Caco-2 (cell line): Measurements from ENCODE around the gene FMO1. TPM values are rescaled to one million over a fixed set of nuclear protein-coding genes. Genes with fewer than 3 reads are reported as not detected.
"Not testable (repeated sequence)": the region's sequence is repeated elsewhere in the genome, so short reads cannot be mapped to it uniquely, and the experiment has no call there.

ENCODE experiments used
- BruUV-seq: library from RNA; stranded (reverse); fragments of 400-500 nt; replicated peaks from 2 replicates; lab custom pipeline; 2021; lab: Mats Ljungman, UMichigan
- CTCF ChIA-PET: fragments of 300-600 bp; sonication (Branson Sonifier 250); formaldehyde crosslinking; loops from one replicate; lab custom pipeline; 2022; ENCODE audit warnings: antibody characterized with exemption; lab: Charles Lee
- POLR2A ChIA-PET: fragments of 300-600 bp; sonication (Branson Sonifier 250); formaldehyde crosslinking; loops from one replicate; lab custom pipeline; 2022; ENCODE audit warnings: antibody characterized with exemption; lab: Charles Lee
- DNase-seq, 2 experiments: peaks; one replicate each; pipeline versions ENCODE4 v3.0.0 to v3.0.0-alpha.2; 2020 to 2022
- H3K27me3 ChIP-seq: replicated peaks from 2 replicates; pipeline ENCODE4 v1.6.0; 2011; ENCODE audit warnings: low read length; ENCODE audit not compliant: control insufficient read depth, insufficient read depth
- H3K36me3 ChIP-seq: 2 replicates; pipeline ENCODE4 v1.5.1; 2011; ENCODE audit warnings: low read length; ENCODE audit not compliant: control insufficient read depth, insufficient read depth
- H3K4me1 ChIP-seq: fragments of 250-450 bp; sonication (Bioruptor Pico); 2 replicates; pipeline ENCODE4 v1.5.1; 2020; ENCODE audit warnings: mild to moderate bottlenecking
- H3K4me3 ChIP-seq: 2 replicates; pipeline ENCODE4 v1.5.1; 2011; ENCODE audit warnings: low read depth, mild to moderate bottlenecking, control low read depth, low read length
- H3K9me3 ChIP-seq: fragments of 250-450 bp; sonication (Bioruptor Pico); 2 replicates; pipeline ENCODE4 v1.5.1; 2020; ENCODE audit warnings: mild to moderate bottlenecking, moderate library complexity
- H3K27ac Mint-ChIP-seq: one replicate; pipeline ENCODE4 v1.8.0; 2022; ENCODE audit warnings: mixed read lengths; ENCODE audit not compliant: unreplicated experiment
- H3K27me3 Mint-ChIP-seq: one replicate; pipeline ENCODE4 v1.8.0; 2022; ENCODE audit warnings: mixed read lengths; ENCODE audit not compliant: insufficient read depth, unreplicated experiment
- H3K36me3 Mint-ChIP-seq: one replicate; pipeline ENCODE4 v1.8.0; 2022; ENCODE audit warnings: mild to moderate bottlenecking, mixed read lengths; ENCODE audit not compliant: insufficient read depth, unreplicated experiment
- H3K4me1 Mint-ChIP-seq: one replicate; pipeline ENCODE4 v1.8.0; 2022; ENCODE audit warnings: low read depth, mixed read lengths; ENCODE audit not compliant: unreplicated experiment
- H3K4me3 Mint-ChIP-seq: one replicate; pipeline ENCODE4 v1.8.0; 2022; ENCODE audit warnings: mild to moderate bottlenecking, moderate library complexity, mixed read lengths; ENCODE audit not compliant: unreplicated experiment
- H3K9me3 Mint-ChIP-seq: one replicate; pipeline ENCODE4 v1.8.0; 2022; ENCODE audit warnings: mixed read lengths; ENCODE audit not compliant: unreplicated experiment
- CTCF ChIP-seq, 2 experiments: fragments of 200-600 bp in 1 of 2; IDR thresholded peaks; 1 replicate in 1 of 2; 2 replicates in 1 of 2; pipeline versions ENCODE4 v1.5.1 to v1.8.0; 2011 to 2022; ENCODE audit warnings: antibody characterized with exemption in 1 of 2, control low read depth in 1 of 2, inconsistent platforms in 1 of 2, low read depth in 1 of 2, low read length in 1 of 2, mild to moderate bottlenecking in 1 of 2, moderate library complexity in 1 of 2; ENCODE audit not compliant: insufficient read depth in 1 of 2, severe bottlenecking in 1 of 2, unreplicated experiment in 1 of 2
- intact Hi-C: fragments of 100-400 bp; cut with micrococcal nuclease; formaldehyde crosslinking; loops from one replicate; pipeline ENCODE4 v1.10.0; 2022; ENCODE audit not compliant: unreplicated experiment
- total RNA-seq: library from RNA; stranded (reverse); gene quantifications from 2 replicates; pipeline ENCODE4 v1.2.3, GENCODE V29; 2022

Gene FMO1
- total RNA-seq, 1 experiment from 2014 or later: not detected

- no TSS peak for BruUV-seq
- no peaks in the 10 kb centered on the region for H3K4me1 Mint-ChIP-seq
- no peak overlapping the region for H3K4me3 ChIP-seq
- CTCF ChIA-PET: no interaction called here
- H3K4me1 ChIP-seq: no peaks in the 10 kb centered on the region
- no peaks in the 10 kb centered on the region for H3K27me3 ChIP-seq
- no peak for TF ChIP-seq CTCF (IDR thresholded peaks at IDR 0.05; ENCODE audit: insufficient read depth in 1 of 2, low read depth in 1 of 2, low read length in 1 of 2, severe bottlenecking in 1 of 2, unreplicated experiment in 1 of 2)
- no peaks in the 10 kb centered on the region for H3K27me3 Mint-ChIP-seq
- intact Hi-C loops: no loop called here
- no peaks in the 10 kb centered on the region for H3K9me3 ChIP-seq
- H3K36me3 Mint-ChIP-seq: no peaks in the 10 kb centered on the region
- H3K27ac Mint-ChIP-seq: no peak overlapping the region
- no peak for DNase-seq
- POLR2A ChIA-PET: no interaction called here
- no peaks in the 10 kb centered on the region for H3K9me3 Mint-ChIP-seq
- H3K4me3 Mint-ChIP-seq: no peak overlapping the region
- no peaks in the 10 kb centered on the region for H3K36me3 ChIP-seq
These were observed 42.3 kb downstream of the FMO1 start for GRCh38 chr1:171290621-171291020.

- Mint-ChIP-seq H3K4me3 (no peak overlapping the region), H3K4me1 (no peaks in the 10 kb centered on the region)
- no peaks in the 10 kb centered on the region for H3K27me3 ChIP-seq
These were observed 44.5 kb downstream of the FMO1 start for GRCh38 chr1:171292799-171293198.

GRCh38 chr1:171295383-171295782, 47.1 kb downstream of the FMO1 start:
- H3K9me3 Mint-ChIP-seq, intact Hi-C loops, BruUV-seq, H3K9me3 ChIP-seq, H3K4me1 ChIP-seq, H3K36me3 Mint-ChIP-seq, H3K27ac Mint-ChIP-seq, DNase-seq, H3K4me3 ChIP-seq, H3K4me1 Mint-ChIP-seq, POLR2A ChIA-PET, H3K4me3 Mint-ChIP-seq, H3K27me3 ChIP-seq, CTCF ChIA-PET, H3K36me3 ChIP-seq, H3K27me3 Mint-ChIP-seq: not testable (repeated sequence)

More at GRCh38 chr1:171292799-171293198, 44.5 kb downstream of the FMO1 start:
- H3K27me3 Mint-ChIP-seq: no peaks in the 10 kb centered on the region
- H3K36me3 Mint-ChIP-seq: no peaks in the 10 kb centered on the region
- Histone ChIP-seq H3K36me3 (no peaks in the 10 kb centered on the region), H3K4me1 (no peaks in the 10 kb centered on the region), H3K9me3 (no peaks in the 10 kb centered on the region), H3K4me3 (no peak overlapping the region)
- no TSS peak for BruUV-seq
- no peak overlapping the region for H3K27ac Mint-ChIP-seq
- POLR2A ChIA-PET: no interaction called here
- no peaks in the 10 kb centered on the region for H3K9me3 Mint-ChIP-seq
- CTCF ChIA-PET: no interaction called here
- intact Hi-C loops: no loop called here
- DNase-seq: no peak
- no peak for TF ChIP-seq CTCF (IDR thresholded peaks at IDR 0.05; ENCODE audit: insufficient read depth in 1 of 2, low read depth in 1 of 2, low read length in 1 of 2, severe bottlenecking in 1 of 2, unreplicated experiment in 1 of 2)

GRCh38 chr1:171295821-171296220, 47.5 kb downstream of the FMO1 start:
- no peaks in the 10 kb centered on the region for H3K4me1 ChIP-seq
- CTCF ChIA-PET: no interaction called here
- TF ChIP-seq CTCF (IDR thresholded peaks at IDR 0.05; ENCODE audit: insufficient read depth in 1 of 2, low read depth in 1 of 2, low read length in 1 of 2, severe bottlenecking in 1 of 2, unreplicated experiment in 1 of 2): no peak
- no peaks in the 10 kb centered on the region for H3K27me3 ChIP-seq
- Mint-ChIP-seq H3K36me3 (no peaks in the 10 kb centered on the region), H3K4me3 (no peak overlapping the region), H3K27me3 (no peaks in the 10 kb centered on the region), H3K9me3 (peaks cover 4% of the 10 kb centered on the region), H3K27ac (no peak overlapping the region), H3K4me1 (no peaks in the 10 kb centered on the region)
- peaks cover 8% of the 10 kb centered on the region; the same call in 1 of the 2 replicates for H3K9me3 ChIP-seq
- no peaks in the 10 kb centered on the region for H3K36me3 ChIP-seq
- BruUV-seq: no TSS peak
- intact Hi-C loops: no loop called here
- no peak overlapping the region for H3K4me3 ChIP-seq
- POLR2A ChIA-PET: no interaction called here
- DNase-seq: no peak
